ENCODE data around the gene RCAN3. TPM values are rescaled to one million over a fixed set of nuclear protein-coding genes. Genes with fewer than 3 reads are reported as not detected.
"Not testable (repeated sequence)": the region's sequence is repeated elsewhere in the genome, so short reads cannot be mapped to it uniquely, and the experiment has no call there.

Gene RCAN3
- total RNA-seq, 1 donor from 2014 or later = 12.8 TPM

GRCh38 chr1:24486331-24487065 is 16.1 kb upstream of the RCAN3 start:
- DNase-seq (ENCODE audit: low spot score) = no peak

GRCh38 chr1:24487455-24487854 is 15.2 kb upstream of the RCAN3 start:
- DNase-seq (ENCODE audit: low spot score) = no peak

- DNase-seq (ENCODE audit: low spot score) = not testable (repeated sequence)
These were observed 14.5 kb upstream of the RCAN3 start for GRCh38 chr1:24488159-24488558.

GRCh38 chr1:24489674-24490073 is 13.0 kb upstream of the RCAN3 start:
- no peak for DNase-seq (ENCODE audit: low spot score)

GRCh38 chr1:24490101-24490781 is 12.4 kb upstream of the RCAN3 start:
- DNase-seq (ENCODE audit: low spot score) = no peak

GRCh38 chr1:24491577-24492360 is 10.9 kb upstream of the RCAN3 start:
- peak; percentile 26 for DNase-seq (ENCODE audit: low spot score)

GRCh38 chr1:24492935-24493334 is 9.7 kb upstream of the RCAN3 start:
- DNase-seq (ENCODE audit: low spot score) = not testable (repeated sequence)

GRCh38 chr1:24493785-24494184 is 8.9 kb upstream of the RCAN3 start:
- DNase-seq (ENCODE audit: low spot score) = no peak

GRCh38 chr1:24498589-24498988 is 4.0 kb upstream of the RCAN3 start:
- DNase-seq (ENCODE audit: low spot score) = no peak

- no peak for DNase-seq (ENCODE audit: low spot score)
These were observed 2.1 kb upstream of the RCAN3 start for GRCh38 chr1:24500448-24501048.

- DNase-seq (ENCODE audit: low spot score) = no peak
These were observed 1.1 kb upstream of the RCAN3 start for GRCh38 chr1:24501371-24502064.

- peak; percentile 51 for DNase-seq (ENCODE audit: low spot score)
These were observed 449 bp upstream of the RCAN3 start for GRCh38 chr1:24502065-24502708.

GRCh38 chr1:24503059-24503751 is 569 bp downstream of the RCAN3 start:
- no peak for DNase-seq (ENCODE audit: low spot score)

GRCh38 chr1:24503870-24504523 is 1.4 kb downstream of the RCAN3 start:
- DNase-seq (ENCODE audit: low spot score) = no peak

GRCh38 chr1:24504560-24504959 is 1.9 kb downstream of the RCAN3 start:
- DNase-seq (ENCODE audit: low spot score) = no peak

GRCh38 chr1:24505816-24506215 is 3.2 kb downstream of the RCAN3 start:
- DNase-seq (ENCODE audit: low spot score) = no peak

- no peak for DNase-seq (ENCODE audit: low spot score)
These were observed 4.2 kb downstream of the RCAN3 start for GRCh38 chr1:24506691-24507381.

- no peak for DNase-seq (ENCODE audit: low spot score)
These were observed 4.8 kb downstream of the RCAN3 start for GRCh38 chr1:24507405-24507804.

GRCh38 chr1:24508911-24509310 is 6.3 kb downstream of the RCAN3 start:
- no peak for DNase-seq (ENCODE audit: low spot score)
